AG10803 (cell line): Measurements from ENCODE around the gene PPP2R3C.

Experiments
- DNase-seq: peaks from one replicate; pipeline ENCODE4 v3.0.0; 2010; ENCODE audit warnings: low read depth
- H3K4me3 ChIP-seq: 2 replicates; pipeline ENCODE4 v1.5.1; 2011; ENCODE audit warnings: mild to moderate bottlenecking, low read length, control low read depth
- TF ChIP-seq, protein P1 (sequence below): conservative IDR thresholded peaks from 2 replicates; pipeline ENCODE4 v1.5.1; 2011; ENCODE audit warnings: mild to moderate bottlenecking, low read length, control low read depth, inconsistent platforms

The PPP2R3C gene

GRCh38 chr14:35121887-35122695 is at the start of gene PPP2R3C, which contains the start of gene PRORP:
Gene PPP2R3C (minus strand): TSS chr14:35121990. CDS start chr14:35121959, 31 bp downstream.
Gene PRORP (plus strand): TSS chr14:35122552. CDS start chr14:35123246, 694 bp downstream.
- peak within 1 kb of the TSS; percentile 99 for H3K4me3 ChIP-seq
- TF ChIP-seq, protein P1, sequence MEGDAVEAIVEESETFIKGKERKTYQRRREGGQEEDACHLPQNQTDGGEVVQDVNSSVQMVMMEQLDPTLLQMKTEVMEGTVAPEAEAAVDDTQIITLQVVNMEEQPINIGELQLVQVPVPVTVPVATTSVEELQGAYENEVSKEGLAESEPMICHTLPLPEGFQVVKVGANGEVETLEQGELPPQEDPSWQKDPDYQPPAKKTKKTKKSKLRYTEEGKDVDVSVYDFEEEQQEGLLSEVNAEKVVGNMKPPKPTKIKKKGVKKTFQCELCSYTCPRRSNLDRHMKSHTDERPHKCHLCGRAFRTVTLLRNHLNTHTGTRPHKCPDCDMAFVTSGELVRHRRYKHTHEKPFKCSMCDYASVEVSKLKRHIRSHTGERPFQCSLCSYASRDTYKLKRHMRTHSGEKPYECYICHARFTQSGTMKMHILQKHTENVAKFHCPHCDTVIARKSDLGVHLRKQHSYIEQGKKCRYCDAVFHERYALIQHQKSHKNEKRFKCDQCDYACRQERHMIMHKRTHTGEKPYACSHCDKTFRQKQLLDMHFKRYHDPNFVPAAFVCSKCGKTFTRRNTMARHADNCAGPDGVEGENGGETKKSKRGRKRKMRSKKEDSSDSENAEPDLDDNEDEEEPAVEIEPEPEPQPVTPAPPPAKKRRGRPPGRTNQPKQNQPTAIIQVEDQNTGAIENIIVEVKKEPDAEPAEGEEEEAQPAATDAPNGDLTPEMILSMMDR = no peak
- DNase-seq = peak; percentile 91

GRCh38 chr14:35167496-35167895 is 45.7 kb upstream of the PPP2R3C start:
- H3K4me3 ChIP-seq = no peak overlapping the region

DNA sequence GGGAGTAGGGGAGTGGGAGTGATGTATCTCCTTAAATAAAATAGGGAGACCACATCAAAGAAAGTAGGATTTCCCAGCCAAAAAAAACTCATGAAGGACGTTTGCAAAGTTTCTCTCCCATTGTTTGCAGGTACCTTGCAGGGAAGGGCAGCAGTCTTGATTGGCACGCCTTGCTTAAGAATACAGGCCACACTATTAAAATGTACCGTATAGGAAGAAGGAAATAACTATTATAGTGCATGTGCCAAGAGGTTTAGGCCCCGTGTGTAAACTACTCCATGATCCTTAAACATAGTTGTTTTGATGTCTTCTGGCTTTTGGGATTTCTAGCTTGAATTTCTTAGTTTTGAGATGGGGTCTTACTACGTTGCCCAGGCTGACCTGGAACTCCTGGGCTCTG is 43.1 kb upstream of the PPP2R3C start:
- DNase-seq = no peak
- TF ChIP-seq, protein P1 = no peak
- H3K4me3 ChIP-seq = no peak overlapping the region

More at GRCh38 chr14:35167496-35167895, 45.7 kb upstream of the PPP2R3C start:
- DNase-seq = no peak
- TF ChIP-seq, protein P1 = no peak

- TF ChIP-seq, protein P1 = no peak
Observed at GRCh38 chr14:35163384-35163783, 41.6 kb upstream of the PPP2R3C start.

DNA sequence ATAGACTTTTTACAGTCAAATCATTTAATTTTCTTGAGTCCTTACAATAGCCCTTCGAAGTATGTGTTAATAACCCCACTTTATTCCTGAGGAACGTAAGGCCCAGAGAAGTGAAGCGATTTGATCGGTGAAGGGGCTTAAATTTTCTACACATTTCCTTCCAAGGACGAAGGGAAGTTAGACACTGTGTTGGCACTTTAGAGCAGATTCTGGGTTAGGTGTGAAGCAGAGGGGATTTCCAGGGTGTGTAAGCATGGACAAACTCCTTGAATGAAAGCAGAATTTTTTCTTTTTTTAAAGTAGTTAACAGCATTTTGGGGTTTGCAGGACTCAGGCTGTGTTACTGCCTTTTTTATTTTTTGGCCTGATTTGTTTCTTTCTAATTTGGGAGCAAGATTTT is 39.4 kb upstream of the PPP2R3C start:
- no peak overlapping the region for H3K4me3 ChIP-seq
- TF ChIP-seq, protein P1 = no peak
- no peak for DNase-seq

More at GRCh38 chr14:35163384-35163783, 41.6 kb upstream of the PPP2R3C start:
- no peak overlapping the region for H3K4me3 ChIP-seq
- no peak for DNase-seq

DNA sequence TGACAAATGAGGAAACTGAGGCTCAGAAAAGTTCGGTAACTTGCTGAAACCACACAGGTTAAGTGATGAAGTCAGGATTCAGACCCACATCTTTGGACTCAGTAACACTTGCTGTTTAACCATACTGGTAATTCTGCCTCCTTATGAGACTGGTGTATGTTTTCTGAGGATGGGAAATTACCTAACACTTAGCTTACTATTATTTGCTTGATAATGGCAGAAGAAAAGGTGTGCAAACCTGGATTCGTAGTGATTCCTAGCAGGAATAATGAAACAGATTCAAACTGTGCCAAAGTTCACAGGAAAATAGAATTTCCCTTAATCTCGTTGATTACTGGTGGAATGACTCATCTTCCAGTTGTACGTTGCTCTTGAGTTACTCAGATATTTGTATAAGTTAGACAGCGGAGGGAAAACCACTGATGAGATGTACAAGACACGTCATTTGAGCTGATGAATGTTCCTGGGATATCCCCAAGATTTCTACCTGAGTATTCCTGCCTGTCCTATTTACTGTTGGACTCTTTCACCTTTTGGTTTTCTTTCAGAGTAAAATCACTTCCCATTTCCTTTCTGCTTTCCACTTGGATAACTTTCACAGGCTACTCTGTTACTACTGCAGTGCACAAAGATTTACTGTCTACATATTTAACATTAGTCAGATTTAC is 38.1 kb upstream of the PPP2R3C start:
- TF ChIP-seq, protein P1 = no peak
- DNase-seq = peak; percentile 76

More for the DNA sequence above, 38.1 kb upstream of the PPP2R3C start:
- H3K4me3 ChIP-seq = no peak overlapping the region
